Activated CD4-positive, CD25-positive, alpha-beta regulatory T cell treated with anti-CD3 and anti-CD28 coated beads, Interleukin-2, amount 50 U/mL, for 16 hours (primary cell): Measurements from ENCODE around the gene ZNF821.
"Not testable (repeated sequence)": the region's sequence is repeated elsewhere in the genome, so short reads cannot be mapped to it uniquely, and the experiment has no call there.

ENCODE experiments used
- DNase-seq: peaks from one replicate; pipeline ENCODE4 v3.0.0-alpha.2; 2020; ENCODE audit warnings: low read depth, low spot score

The ZNF821 gene

DNA sequence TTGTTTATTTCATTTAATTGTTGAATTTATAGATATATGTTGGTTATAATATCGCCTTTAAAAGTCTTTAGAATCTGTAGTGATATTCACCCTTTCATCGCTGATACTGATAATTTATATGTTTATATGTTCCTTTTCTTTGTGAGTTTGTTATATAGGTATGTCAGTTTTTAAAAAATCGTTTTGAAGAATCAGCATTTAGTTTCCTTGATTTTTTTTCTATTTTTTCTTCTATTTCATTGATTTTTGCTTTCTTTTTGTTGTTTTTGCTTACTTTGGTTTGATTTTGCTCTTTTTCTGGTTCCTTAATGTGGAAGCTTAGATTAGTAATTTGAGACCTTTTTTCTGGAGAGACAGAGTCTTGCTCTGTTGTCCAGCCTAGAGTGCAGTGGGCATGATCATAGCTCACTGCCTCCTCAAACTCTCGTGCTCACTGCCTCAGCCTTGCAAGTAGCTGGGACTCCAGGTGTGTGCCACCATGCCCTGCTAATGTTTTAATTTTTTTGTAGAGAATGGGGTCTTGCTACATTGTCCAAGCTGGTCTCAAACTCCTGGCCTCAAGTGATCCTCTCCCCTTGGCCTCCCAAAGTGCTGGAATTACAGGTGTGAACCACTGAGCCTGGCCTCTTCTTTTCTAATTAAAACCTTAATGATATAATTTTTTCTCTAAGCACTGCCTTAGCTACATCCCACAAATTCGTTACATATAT lies 18.8 kb upstream of the ZNF821 start:
- no peak for DNase-seq

DNA sequence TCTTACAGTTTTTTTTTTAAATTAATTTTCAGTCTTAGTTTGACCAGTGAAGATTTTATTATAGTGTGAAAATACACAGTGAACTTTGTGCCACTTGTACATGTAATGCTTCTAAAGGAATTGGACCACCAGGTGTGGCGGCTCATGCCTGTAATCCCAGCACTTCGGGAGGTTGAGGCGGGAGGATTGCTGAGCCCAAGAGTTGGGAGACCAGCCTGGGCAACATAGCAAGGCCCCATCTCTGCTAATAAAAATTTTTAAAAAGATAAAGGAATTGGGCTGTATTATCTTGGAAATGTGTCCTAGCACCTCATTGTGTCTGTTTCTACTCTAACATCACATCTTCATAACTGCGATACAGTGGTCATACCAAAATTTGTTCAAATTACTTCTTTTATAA lies 15.2 kb upstream of the ZNF821 start:
- no peak for DNase-seq

DNA sequence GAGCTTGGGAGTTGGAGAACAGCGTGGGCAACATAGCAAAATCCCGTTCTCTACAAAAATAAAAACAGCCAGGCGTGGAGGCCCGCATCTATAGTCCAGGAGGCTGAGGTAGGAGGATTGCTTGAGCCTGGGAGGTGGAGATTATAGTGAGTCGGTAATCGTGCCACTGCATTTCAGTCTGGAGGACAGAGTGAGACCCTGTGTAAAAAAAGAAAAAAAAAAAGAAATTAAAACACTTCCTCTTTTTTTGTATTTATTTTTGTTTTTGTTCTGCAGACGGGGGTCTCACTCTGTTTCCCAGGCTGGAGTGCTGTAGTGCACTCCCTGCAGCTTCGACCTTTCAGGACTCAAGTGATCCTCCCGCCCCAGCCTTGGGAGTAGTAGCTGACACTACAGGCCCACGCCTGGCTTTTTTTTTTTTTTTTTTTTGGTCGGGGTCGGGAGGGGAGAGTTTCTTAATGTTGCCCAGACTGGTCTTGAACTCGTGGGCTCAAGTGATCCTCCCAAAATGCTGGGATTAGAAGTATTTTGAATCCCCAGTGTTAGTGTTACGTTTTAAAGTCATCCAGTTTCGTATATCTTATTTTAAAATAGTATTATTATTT lies 12.9 kb upstream of the ZNF821 start:
- no peak for DNase-seq

DNA sequence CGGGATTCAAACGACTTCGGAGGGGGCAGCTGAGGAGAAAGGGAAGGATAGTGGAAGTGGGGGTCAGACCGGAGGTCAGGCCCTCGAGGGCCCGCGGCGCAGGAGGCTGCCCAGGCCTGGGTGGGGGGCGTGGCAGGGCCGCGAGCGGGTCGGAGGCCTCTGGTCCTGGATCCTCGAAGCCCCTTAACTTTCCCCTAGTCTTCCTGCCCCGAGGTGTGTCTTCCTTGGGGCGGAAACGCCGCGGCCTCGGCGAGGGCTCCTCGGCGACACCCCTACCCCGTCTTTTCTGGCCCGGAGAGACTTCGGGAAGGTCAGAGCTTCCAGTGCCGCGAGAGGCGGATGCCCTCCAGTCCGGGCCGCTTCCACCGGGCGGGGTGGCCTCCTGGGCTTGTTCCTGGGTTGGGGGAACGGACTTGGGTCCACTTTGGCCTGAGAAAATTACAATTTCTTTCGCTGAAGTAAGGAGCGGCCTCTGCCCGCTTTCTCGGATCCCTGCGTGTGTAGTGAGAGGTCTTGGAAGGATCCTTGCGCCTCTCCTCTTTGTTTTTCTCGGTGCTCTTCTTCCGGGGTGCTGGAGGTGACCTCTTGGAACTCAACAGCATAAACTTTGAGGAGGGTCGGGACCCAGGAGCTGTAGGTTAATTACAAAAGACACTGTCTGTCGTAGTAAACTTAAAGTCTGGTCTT lies 11.8 kb upstream of the ZNF821 start:
- DNase-seq, result no peak

DNA sequence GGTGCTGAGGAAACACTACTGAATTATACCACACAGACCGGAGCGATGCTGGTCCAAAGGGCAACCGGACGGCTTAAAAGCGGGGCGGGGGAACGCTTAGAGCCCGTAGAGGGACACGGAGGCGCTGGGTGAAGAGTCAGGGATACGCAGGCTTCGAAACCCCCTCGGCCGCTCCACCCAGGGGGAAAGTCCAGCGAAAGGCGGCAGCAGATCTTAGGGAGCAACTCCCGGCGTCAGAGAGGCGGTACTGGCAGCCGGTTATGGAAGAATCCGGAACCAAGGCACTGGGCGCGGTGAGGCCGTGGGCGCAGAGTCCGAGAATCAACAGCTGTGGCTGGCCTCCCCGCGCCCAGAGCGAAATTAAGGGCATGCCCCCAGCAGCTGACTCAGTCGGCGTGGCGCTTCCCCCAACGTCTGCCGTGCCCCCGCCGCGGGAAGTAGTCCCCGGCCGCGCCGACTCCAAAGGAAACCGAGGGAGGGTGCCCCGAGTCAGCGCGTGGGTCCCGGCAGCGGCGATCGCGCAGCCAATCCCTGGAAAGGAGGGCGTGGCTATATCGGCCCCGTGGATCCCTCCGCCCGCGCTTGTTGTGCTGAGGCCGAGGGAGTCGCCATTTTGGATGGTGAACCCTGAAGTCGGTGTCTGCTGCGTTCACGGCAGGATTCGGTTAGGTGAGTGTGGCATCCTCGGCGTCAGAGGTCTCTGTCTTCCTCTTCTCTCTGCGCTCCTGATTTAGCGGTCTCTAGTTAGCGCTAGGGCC lies 11.1 kb upstream of the ZNF821 start, which contains the start of gene IST1:
Gene IST1, plus strand, starts transcription at position 611 of the 758 bp plus-strand sequence. CDS start 20,110 bp downstream, outside the sequence.
- DNase-seq, result peak; percentile 96

DNA sequence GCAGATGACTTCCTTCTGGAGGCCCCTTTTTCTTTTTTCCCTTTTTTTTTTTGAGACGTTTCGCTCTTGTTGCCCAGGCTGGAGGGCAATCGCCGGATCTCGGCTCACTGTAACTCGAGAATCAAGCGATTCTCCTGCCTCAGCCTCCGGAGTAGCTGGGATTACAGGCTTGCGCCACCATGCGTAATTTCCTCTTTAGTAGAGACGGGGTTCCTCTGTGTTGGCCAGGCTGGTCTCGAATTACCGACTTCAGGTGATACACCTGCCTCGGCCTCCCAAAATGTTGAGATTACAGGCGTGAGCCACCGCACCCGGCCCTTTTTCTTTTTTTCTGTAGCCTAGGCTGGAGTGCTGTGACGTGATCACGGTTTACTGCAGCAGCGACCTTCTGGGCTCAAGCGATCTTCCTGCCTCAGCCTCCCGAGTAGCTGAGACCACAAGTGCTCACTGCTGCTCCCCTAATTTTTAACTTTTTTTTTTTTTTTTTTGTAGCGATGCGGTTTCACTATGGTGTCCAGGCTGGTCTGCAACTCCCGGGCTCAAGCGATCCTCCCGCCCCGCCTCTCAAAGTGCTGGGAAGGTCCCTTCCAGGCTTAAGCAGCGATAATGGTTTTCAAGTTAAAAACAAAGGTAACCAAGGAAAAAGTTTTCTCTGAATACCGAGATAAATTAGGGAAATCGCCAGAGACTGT lies 10.4 kb upstream of the ZNF821 start:
- no peak for DNase-seq

DNA sequence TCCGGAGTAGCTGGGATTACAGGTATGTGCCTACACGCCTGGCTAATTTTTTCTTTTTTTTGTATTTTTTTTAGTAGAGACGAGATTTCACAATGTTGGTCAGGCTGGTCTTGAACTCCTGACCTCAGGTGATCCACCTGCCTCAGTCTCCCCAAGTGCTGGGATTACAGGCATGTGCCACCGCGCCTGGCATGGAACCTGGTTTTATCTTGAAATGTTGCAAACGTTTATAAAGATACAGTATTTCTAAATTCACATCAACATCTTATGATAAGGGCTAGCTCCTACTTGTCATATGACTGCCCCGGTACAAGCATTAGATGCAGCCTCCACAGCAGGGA lies 9.9 kb upstream of the ZNF821 start:
- no peak for DNase-seq

DNA sequence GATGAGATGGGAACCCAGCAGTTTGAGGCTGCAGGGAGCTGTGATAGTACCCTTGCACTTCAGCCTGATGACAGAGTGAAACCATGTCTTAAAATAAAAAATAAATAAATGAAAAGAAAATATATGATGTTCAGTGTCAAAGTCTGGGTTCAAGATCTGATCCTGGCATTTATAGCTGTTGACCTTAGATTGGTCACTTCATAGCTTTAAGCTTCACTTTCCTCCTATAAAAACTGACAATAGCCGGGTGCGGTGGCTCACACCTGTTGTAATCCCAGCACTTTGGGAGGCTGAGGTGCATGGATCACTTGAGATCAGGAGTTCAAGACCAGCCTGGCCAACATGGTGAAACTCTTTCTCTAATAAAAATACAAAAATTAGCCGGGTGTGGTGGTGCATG lies 5.2 kb upstream of the ZNF821 start:
- no peak for DNase-seq

DNA sequence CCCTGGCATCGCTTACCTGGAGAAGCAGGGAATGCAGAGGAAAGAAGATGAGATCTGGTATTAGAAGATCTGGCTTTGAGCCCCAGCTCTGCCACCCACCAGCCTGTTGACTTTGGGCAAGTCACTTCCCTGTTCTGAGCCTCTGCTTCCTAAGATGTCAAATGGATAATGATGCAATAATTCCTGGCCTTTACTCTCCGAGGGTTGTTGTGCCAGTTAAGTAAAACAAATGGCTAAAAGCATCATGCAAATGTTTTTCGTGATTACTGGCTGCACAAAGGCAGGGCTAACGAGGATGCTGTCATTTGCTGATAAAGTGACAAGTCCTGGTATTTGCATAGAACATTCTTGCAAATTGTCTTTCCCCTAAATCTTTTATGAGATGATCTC lies 1.3 kb upstream of the ZNF821 start:
- DNase-seq, result no peak

DNA sequence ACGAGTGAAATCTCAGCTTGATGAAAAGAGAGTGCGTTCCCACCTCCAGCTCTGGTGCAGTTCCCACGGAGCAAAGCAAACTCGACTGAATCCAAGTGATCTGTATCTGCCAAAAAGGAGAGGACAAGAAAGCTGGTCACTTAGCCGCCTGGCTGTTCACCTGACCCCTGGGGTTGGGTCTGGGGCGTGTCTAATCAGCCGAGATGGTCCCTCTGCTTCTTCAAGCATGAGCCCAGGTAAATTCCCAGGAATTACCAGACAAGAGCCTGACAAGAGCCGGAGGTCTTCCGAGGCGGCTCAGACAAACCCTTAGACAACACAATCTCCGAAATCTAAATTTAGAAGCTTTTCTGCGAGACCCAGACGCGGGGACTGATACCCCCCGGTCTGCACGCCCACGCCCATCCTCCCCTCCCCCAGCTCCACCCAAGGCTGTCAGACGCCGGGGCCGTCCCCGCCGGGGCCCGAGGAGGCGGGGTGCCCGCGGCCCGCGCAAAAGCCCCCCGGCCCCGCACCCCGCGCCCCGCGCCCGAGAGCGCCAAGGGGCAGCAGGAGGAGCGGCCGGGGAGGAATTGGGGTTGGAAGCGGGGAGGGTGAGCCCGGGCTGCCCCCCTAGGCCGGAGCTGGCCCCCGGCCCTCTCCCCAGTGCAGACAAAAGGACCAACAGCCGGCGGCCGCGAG lies 674 bp downstream of the ZNF821 start:
- peak; percentile 32 for DNase-seq

DNA sequence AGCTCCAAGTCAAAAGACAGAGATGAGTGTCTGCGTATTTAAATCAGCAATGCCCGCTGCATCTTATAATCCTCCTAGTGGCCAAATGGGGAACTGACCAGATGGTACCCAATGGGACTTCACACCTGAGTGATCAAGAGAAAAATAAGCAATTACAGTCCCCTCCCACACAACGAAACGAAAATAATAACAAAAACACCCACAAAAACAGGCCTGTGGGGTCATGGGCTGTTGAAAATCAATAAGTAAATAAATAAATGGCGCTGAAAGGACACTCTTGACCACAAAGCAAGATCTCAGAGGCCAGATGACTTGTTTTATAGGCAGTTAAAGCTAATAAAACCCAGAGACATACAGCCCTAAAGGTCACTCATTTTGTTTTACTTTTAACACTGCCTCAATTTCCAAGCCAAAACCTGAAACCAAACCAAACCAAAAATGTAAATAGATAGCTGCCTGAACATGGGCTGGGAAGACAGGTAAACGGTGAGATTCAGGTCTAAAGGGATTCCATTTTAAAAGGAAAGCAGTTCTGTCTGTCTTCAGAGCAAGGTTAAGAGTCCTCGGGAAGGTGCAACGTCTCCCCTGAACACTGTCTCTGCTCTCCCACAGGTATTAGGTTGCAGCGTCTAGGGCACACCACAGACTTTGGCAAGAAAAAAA lies 1.3 kb downstream of the ZNF821 start:
- DNase-seq, result peak; percentile 75

DNA sequence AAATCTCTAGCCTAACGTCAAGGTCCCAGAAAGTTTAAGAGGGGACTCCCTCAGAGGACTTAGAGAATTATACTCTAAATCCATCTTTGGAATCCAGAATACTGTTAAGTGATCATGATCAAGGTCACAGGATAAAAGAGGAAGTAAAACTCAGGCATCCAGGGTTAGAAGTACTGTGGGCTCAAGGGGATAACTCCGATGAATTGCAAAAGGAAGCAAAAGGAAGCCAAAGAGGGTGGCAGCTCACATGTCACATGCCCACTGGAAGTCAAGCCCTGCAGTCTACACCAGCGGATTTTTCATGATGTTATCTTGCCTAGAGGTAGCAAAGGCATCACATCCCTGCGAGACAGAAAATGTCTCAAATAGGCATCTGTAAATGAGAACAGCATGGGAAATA lies 3.8 kb downstream of the ZNF821 start:
- DNase-seq, result no peak

DNA sequence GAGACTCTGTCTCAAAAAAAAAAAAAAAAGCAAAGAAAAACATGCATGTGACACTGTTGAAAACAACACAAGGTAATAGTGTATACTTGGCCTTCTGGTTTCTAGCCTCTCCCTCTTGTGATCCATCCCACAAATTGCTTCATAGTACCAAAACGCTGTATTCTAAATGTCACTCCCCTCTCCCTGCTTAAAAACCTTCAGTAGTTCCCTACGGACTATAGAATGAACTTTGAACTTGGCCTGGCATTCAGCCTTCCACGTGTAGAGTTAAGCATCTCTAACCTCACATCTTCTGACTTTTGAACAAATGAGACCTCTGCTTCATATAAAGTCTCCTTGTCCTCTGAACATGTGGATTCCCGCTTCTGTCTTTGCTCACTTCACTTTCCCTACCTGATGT lies 5.1 kb downstream of the ZNF821 start:
- no peak for DNase-seq

DNA sequence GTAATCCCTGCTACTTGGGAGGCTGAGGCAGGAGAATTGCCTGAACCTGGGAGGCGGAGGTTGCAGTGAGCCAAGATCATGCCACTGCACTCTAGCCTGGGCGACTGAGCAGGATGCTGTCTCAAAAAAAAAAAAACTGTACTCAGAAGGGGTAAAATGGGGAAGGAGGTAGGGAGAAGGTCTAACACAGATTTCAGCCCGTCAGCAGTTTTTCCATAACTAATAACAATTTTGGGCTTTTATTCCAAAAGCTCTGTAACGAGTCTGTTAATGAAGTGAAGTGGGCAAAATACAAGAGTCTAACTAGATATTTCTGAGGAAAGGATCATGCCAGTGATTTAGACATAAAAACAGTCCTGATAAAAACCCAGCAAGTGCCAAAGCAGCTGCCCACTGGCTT lies 10.8 kb downstream of the ZNF821 start:
- no peak for DNase-seq

DNA sequence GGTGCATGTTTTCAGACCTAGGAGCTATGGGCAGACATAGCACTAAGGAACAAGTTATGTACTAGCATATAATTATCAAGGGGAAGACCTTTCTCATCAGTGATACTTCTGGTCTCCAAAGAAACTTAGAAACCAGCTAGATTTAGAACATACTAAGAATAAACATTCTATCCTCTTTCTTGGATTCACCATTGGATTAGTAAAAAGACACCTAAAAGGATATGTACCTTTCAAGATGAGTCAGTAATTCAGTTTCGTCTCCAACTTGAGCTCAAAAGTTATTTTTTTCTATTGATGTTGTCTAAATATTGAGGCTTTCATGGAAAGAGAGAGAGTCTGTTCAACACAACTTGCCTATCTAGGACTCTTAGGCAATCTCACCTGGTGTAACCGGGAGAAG lies 13.2 kb downstream of the ZNF821 start:
- DNase-seq, result no peak

DNA sequence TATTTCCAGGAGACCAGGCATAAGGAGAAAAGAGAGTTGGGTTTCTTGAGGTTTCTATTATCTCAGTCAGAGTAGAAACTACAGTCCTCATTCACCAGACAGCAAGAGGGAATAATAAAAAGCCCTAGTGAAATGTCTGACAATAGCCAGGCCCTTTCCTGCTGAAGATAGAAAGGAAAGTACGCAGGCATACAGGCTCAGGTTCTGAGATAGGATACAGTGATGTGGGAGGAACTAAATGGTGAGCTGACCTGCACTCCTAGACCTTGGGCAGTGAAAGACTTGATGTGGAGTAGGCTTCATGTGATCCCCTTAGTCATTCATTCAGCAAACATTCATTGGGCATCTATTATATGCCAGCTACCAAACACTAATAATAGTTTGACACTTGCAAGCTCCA lies 14.9 kb downstream of the ZNF821 start:
- no peak for DNase-seq

DNA sequence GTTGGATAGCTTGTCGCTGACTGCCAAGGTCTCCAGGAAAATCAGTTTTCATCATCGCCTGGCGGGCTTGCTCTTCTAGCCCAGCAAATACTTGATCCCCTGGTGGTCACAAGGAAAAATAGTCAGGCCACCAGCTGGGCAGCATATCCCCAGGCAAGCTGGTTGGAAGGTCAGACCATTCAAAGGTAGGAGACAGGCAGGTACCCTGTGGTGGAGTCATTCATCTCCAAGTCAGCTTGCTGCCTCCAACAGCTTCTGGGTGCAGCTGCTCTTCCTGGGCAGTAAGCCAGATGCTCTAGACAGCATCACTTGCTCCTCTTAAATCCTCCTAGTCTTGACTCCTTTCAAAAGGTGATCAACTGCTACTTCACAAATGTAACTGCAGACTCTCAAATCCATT lies 16.0 kb downstream of the ZNF821 start:
- DNase-seq, result no peak

DNA sequence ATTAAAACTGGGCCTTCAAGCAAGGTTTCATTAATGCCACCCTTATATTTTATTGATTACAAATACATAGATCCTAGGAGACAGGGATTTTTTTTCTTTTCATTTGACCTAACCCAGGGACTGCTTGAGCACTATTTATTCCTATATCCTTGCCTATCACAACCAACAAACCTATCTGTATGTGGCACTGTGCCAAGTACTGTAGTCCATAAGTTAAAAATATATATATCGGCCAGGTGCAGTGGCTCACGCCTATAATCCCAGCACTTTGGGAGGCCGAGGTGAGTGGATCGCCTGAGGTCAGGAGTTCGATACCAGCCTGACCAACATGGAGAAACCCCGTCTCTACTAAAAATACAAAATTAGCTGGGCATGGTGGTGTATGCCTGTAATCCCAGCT lies 16.8 kb downstream of the ZNF821 start:
- not testable (repeated sequence) for DNase-seq

DNA sequence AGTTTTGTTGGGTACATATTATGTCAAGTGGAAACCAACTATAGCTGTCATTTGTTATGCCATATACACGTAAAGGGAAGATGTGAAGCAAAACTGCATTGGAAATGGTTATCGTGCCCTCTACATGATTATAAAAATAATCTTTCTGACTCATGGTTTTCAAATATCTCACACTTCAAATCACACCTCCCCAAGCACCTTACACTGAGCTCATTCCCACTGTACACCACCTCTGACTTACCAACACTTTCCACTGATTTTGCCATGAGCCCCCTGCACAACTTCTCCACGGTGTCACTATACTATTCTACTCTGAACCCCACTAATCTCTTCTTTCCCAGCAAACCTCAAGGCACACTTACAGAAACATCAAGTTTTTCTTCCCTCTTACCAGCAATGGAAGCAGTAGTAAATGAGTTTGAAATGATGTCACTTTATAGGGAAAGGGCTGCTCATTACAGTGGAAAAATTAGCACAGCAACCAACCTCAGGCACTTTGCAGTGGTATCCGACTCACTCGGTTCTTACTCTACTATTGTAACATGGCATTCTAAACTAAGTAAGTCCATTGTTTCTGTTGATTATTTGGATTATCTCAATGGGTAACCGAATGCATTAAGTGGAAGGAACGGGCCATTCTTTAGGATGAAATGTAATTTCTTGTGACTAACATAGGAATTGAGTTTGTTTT lies 18.7 kb downstream of the ZNF821 start:
- no peak for DNase-seq

DNA sequence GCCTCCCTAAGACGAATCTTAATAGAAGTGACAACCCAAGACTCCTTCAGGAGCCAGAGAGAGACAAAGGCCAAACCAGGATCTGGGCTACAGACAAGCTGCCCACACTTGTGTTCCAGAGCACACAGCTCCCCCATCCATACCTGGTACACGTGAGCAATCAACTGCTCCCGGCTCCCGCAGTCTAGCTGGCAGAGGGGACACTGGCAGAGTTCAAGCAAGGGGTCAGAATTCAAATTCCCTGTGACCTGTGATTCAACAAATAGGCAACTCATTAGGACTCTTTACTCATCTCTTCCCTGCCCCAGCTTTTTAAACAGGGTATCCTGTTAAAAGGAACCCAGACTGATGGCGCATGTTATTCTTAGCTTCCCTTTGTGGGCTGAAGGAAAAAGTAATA lies 20.0 kb downstream of the ZNF821 start:
- DNase-seq, result no peak
